H1 (cell line): Measurements from ENCODE around the gene TIMD4. TPM values are rescaled to one million over a fixed set of nuclear protein-coding genes. Genes with fewer than 3 reads are reported as not detected.

Experiments used
- CTCF ChIA-PET: fragments of 300-600 bp; sonication (Branson Sonifier 250); formaldehyde crosslinking; loops from one replicate; lab custom pipeline; 2021; ENCODE audit not compliant: partially characterized antibody; lab: Charles Lee
- POLR2A ChIA-PET: fragments of 300-600 bp; sonication (Branson Sonifier 250); formaldehyde crosslinking; loops from one replicate; lab custom pipeline; 2021; ENCODE audit warnings: inconsistent platforms; ENCODE audit not compliant: partially characterized antibody; lab: Charles Lee
- DNase-seq, 2 experiments: peaks; one replicate each; pipeline versions ENCODE4 v3.0.0 to v3.0.0-alpha.2; 2010 to 2022; ENCODE audit warnings: low spot score in 2 of 2, low read depth in 1 of 2, mixed read lengths in 1 of 2
- FAIRE-seq: peaks from 2 replicates; lab custom pipeline; 2011; peaks lifted over from hg19 to GRCh38; lab: Jason Lieb, UNC
- H2AFZ ChIP-seq: 2 replicates; pipeline ENCODE4 v1.8.1; 2012; ENCODE audit warnings: low read length, inconsistent platforms
- H2AK5ac ChIP-seq: 2 replicates; pipeline ENCODE4 v1.6.1; 2013; ENCODE audit warnings: low read depth, low read length
- H2BK120ac ChIP-seq: replicated peaks from 2 replicates; pipeline ENCODE3; 2013; ENCODE audit warnings: low read depth, low read length, inconsistent platforms
- H2BK12ac ChIP-seq: 2 replicates; pipeline ENCODE4 v1.6.1; 2013; ENCODE audit warnings: low read depth, low read length
- H2BK15ac ChIP-seq: 2 replicates; pipeline ENCODE4 v1.6.1; 2013; ENCODE audit warnings: low read length
- H2BK20ac ChIP-seq: 2 replicates; pipeline ENCODE4 v1.6.1; 2013; ENCODE audit warnings: low read length
- H2BK5ac ChIP-seq: 2 replicates; pipeline ENCODE4 v1.6.1; 2013; ENCODE audit warnings: low read depth, low read length
- H3K14ac ChIP-seq: 2 replicates; pipeline ENCODE4 v1.6.1; 2013; ENCODE audit warnings: inconsistent platforms; ENCODE audit not compliant: insufficient read length
- H3K18ac ChIP-seq: 2 replicates; pipeline ENCODE4 v1.6.1; 2013; ENCODE audit warnings: low read length; ENCODE audit errors: extremely low read depth
- H3K23ac ChIP-seq: 2 replicates; pipeline ENCODE4 v1.6.1; 2013; ENCODE audit warnings: inconsistent platforms; ENCODE audit not compliant: insufficient read length
- H3K23me2 ChIP-seq: 2 replicates; pipeline ENCODE4 v1.6.1; 2013; ENCODE audit warnings: low read depth, low read length
- H3K27ac ChIP-seq: 2 replicates; pipeline ENCODE4 v1.6.1; 2011; ENCODE audit warnings: low read depth, low read length, inconsistent platforms
- H3K27me3 ChIP-seq, 4 experiments: replicated peaks in 1 of 4; 1 replicate in 1 of 4; 2 replicates in 3 of 4; pipeline versions ENCODE4 v1.6.1 to v1.8.1; 2011 to 2013; ENCODE audit warnings: low read length in 3 of 4, mild to moderate bottlenecking in 3 of 4, inconsistent platforms in 2 of 4, mixed read lengths in 2 of 4, moderate library complexity in 1 of 4; ENCODE audit not compliant: control insufficient read depth in 3 of 4, insufficient read depth in 3 of 4; ENCODE audit errors: extremely low read depth in 1 of 4
- H3K36me3 ChIP-seq, 4 experiments: 2 replicates each; pipeline versions ENCODE4 v1.6.1 to v1.8.1; 2011 to 2013; ENCODE audit warnings: mild to moderate bottlenecking in 4 of 4, low read length in 3 of 4, moderate library complexity in 2 of 4, control low read depth in 1 of 4, inconsistent platforms in 1 of 4; ENCODE audit not compliant: insufficient read depth in 4 of 4, control insufficient read depth in 2 of 4
- H3K4ac ChIP-seq: replicated peaks from 2 replicates; pipeline ENCODE3; 2013; ENCODE audit warnings: low read length, low read depth, mixed read lengths, inconsistent platforms; ENCODE audit not compliant: insufficient read length
- H3K4me1 ChIP-seq, 4 experiments: replicated peaks in 1 of 4; 1 replicate in 1 of 4; 2 replicates in 3 of 4; pipeline versions ENCODE4 v1.6.1 to v1.8.1; 2011 to 2013; ENCODE audit warnings: low read length in 3 of 4, inconsistent platforms in 2 of 4, mixed read lengths in 1 of 4; ENCODE audit not compliant: insufficient read depth in 4 of 4, control insufficient read depth in 3 of 4
- H3K4me2 ChIP-seq, 2 experiments: 2 replicates each; pipeline versions ENCODE4 v1.6.1 to v1.8.1; 2011 to 2013; ENCODE audit warnings: low read depth in 2 of 2, low read length in 2 of 2, control low read depth in 1 of 2, inconsistent platforms in 1 of 2, mild to moderate bottlenecking in 1 of 2; ENCODE audit not compliant: insufficient read depth in 1 of 2
- H3K4me3 ChIP-seq, 4 experiments: fragments of 200-600, 300-600 bp in 1 of 4; sonication (generic), shearing (Covaris generic), sonication (Bioruptor Twin) in 1 of 4; 2 replicates each; pipeline versions ENCODE4 v1.5.1 to v1.8.1; 2011 to 2016; ENCODE audit warnings: low read length in 4 of 4, low read depth in 3 of 4, control low read depth in 2 of 4, inconsistent platforms in 2 of 4, mild to moderate bottlenecking in 2 of 4, mixed read lengths in 1 of 4, moderate library complexity in 1 of 4; ENCODE audit not compliant: insufficient read depth in 2 of 4; ENCODE audit errors: extremely low read depth in 1 of 4
- H3K56ac ChIP-seq: replicated peaks from 2 replicates; pipeline ENCODE3; 2013; ENCODE audit warnings: low read depth, mild to moderate bottlenecking, mixed read lengths, low read length, inconsistent platforms; ENCODE audit not compliant: insufficient read length
- H3K79me1 ChIP-seq: 2 replicates; pipeline ENCODE4 v1.6.1; 2013; ENCODE audit warnings: low read depth, low read length, control low read depth
- H3K79me2 ChIP-seq, 2 experiments: 2 replicates each; pipeline versions ENCODE4 v1.6.1 to v1.8.1; 2012 to 2013; ENCODE audit warnings: low read length in 2 of 2, mild to moderate bottlenecking in 2 of 2, inconsistent platforms in 1 of 2; ENCODE audit not compliant: insufficient read depth in 2 of 2, control insufficient read depth in 1 of 2
- H3K9ac ChIP-seq, 4 experiments: replicated peaks in 1 of 4; 1 replicate in 1 of 4; 2 replicates in 3 of 4; pipeline versions ENCODE4 v1.6.1 to v1.8.1; 2011 to 2013; ENCODE audit warnings: low read depth in 3 of 4, low read length in 3 of 4, control low read depth in 2 of 4, mild to moderate bottlenecking in 2 of 4, moderate library complexity in 2 of 4, inconsistent platforms in 1 of 4; ENCODE audit errors: extremely low read depth in 1 of 4
- H3K9me3 ChIP-seq, 2 experiments: 2 replicates each; pipeline versions ENCODE4 v1.6.1 to v1.8.1; 2012 to 2013; ENCODE audit warnings: mild to moderate bottlenecking in 2 of 2, moderate library complexity in 2 of 2, control low read depth in 1 of 2, inconsistent platforms in 1 of 2, low read depth in 1 of 2, low read length in 1 of 2, mixed read lengths in 1 of 2; ENCODE audit not compliant: insufficient read depth in 2 of 2
- H4K20me1 ChIP-seq, 2 experiments: replicated peaks in 1 of 2; 2 replicates each; pipeline versions ENCODE3 to v1.8.1; 2011 to 2013; ENCODE audit warnings: inconsistent platforms in 2 of 2, low read length in 2 of 2, mild to moderate bottlenecking in 1 of 2; ENCODE audit not compliant: insufficient read depth in 2 of 2, control insufficient read depth in 1 of 2
- H4K5ac ChIP-seq: 2 replicates; pipeline ENCODE4 v1.6.1; 2013; ENCODE audit warnings: low read length, low read depth, mixed read lengths, inconsistent platforms; ENCODE audit not compliant: insufficient read length
- H4K8ac ChIP-seq: 2 replicates; pipeline ENCODE4 v1.8.0; 2013; ENCODE audit warnings: mild to moderate bottlenecking, moderate library complexity, low read length, inconsistent platforms; ENCODE audit not compliant: insufficient read depth; ENCODE audit errors: extremely low read depth
- H4K91ac ChIP-seq: replicated peaks from 2 replicates; pipeline ENCODE3; 2013; ENCODE audit warnings: low read length, mixed read lengths, inconsistent platforms; ENCODE audit not compliant: insufficient read length
- CEBPB ChIP-seq: IDR thresholded peaks from 2 replicates; pipeline ENCODE4 v1.6.1; 2012; ENCODE audit warnings: low read depth, low read length
- EGR1 ChIP-seq: IDR thresholded peaks from 2 replicates; pipeline ENCODE4 v1.6.1; 2011; ENCODE audit warnings: low read depth, low read length, borderline replicate concordance
- EZH2 ChIP-seq: fragments of 200-600 bp; sonication (generic); IDR thresholded peaks from 2 replicates; pipeline ENCODE4 v1.7.1; 2012; ENCODE audit warnings: low read depth, mild to moderate bottlenecking, moderate library complexity, low read length, inconsistent platforms; ENCODE audit not compliant: severe bottlenecking
- FOSL1 ChIP-seq: IDR thresholded peaks from 2 replicates; pipeline ENCODE4 v1.6.1; 2011; ENCODE audit warnings: mild to moderate bottlenecking, low read depth, low read length, moderate library complexity; ENCODE audit not compliant: insufficient read depth
- POLR2A ChIP-seq, 2 experiments: IDR thresholded peaks; 1 replicate in 1 of 2; 2 replicates in 1 of 2; pipeline ENCODE4 v1.6.1; 2011; ENCODE audit warnings: low read depth in 2 of 2, low read length in 2 of 2, mild to moderate bottlenecking in 2 of 2; ENCODE audit errors: control extremely low read depth in 1 of 2
- RFX5 ChIP-seq: IDR thresholded peaks from 2 replicates; pipeline ENCODE4 v1.6.1; 2011; ENCODE audit warnings: low read depth, low read length, improper control_type of control experiment, borderline replicate concordance
- SIN3A ChIP-seq, 2 experiments: IDR thresholded peaks in 1 of 2; conservative IDR thresholded peaks in 1 of 2; 2 replicates each; pipeline ENCODE4 v1.6.1; 2011 to 2012; ENCODE audit warnings: low read length in 2 of 2, improper control_type of control experiment in 1 of 2, low read depth in 1 of 2, mild to moderate bottlenecking in 1 of 2
- SP1 ChIP-seq: IDR thresholded peaks from 2 replicates; pipeline ENCODE4 v1.6.1; 2011; ENCODE audit warnings: low read depth, low read length
- TEAD4 ChIP-seq: IDR thresholded peaks from 2 replicates; pipeline ENCODE4 v1.6.1; 2012; ENCODE audit warnings: low read depth, low read length, inconsistent platforms, mixed read lengths
- ZNF274 ChIP-seq: IDR thresholded peaks from 2 replicates; pipeline ENCODE4 v1.7.0; 2012; ENCODE audit warnings: low read length, borderline replicate concordance; ENCODE audit errors: extremely low read depth
- WGBS, 2 experiments: shearing (Covaris generic) in 1 of 2; methylation state at CpG; one replicate each; pipeline versions ENCODE4 v1.1.6 to v1.1.7; 2013 to 2015; ENCODE audit warnings: low lambda C conversion rate in 2 of 2, mixed read lengths in 2 of 2, inconsistent platforms in 1 of 2, low coverage in 1 of 2, missing lambda C conversion rate in 1 of 2; ENCODE audit not compliant: insufficient replicate concordance in 2 of 2, insufficient coverage in 1 of 2, insufficient read length in 1 of 2; ENCODE audit errors: extremely low coverage in 1 of 2, missing lambda C conversion rate in 1 of 2; 5-methylcytosine and 5-hydroxymethylcytosine counted together
- polyA plus RNA-seq, 7 experiments: library from polyadenylated mRNA; depleted of rRNA in 3 of 7; stranded (reverse) in 5 of 7; unstranded in 2 of 7; fragments of >200 nt in 5 of 7; fragments of 200-250 nt in 2 of 7; gene quantifications; 1 replicate in 5 of 7; 2 replicates in 1 of 7; 4 replicates in 1 of 7; pipeline versions ENCODE4 v1.2.1 to v1.2.3, GENCODE V29; 2011 to 2013; ENCODE audit warnings: missing spikeins in 2 of 7, mixed read lengths in 2 of 7
- total RNA-seq: library from RNA; stranded (reverse); fragmentation: NEBNext Ultra II Directional; extraction: Animal tissue kit (Norgen Biotek cat#: 25700); gene quantifications from 2 replicates; pipeline ENCODE4 v1.2.1, GENCODE V29; 2021

Gene TIMD4
- total and polyA plus RNA-seq, 2 of the 8 experiments (the other 6 are each of a cell fraction or from before 2014, with no cell fraction given): not detected

- no peak overlapping the region for H2BK120ac ChIP-seq
- no peak overlapping the region for H3K4me2 ChIP-seq
- H3K36me3 ChIP-seq: no peaks in the 10 kb centered on the region
- no peak overlapping the region for H2AK5ac ChIP-seq
- no peaks in the 10 kb centered on the region for H3K9me3 ChIP-seq
- CTCF ChIA-PET: no interaction called here
- no peaks in the 10 kb centered on the region for H3K23me2 ChIP-seq
- H3K27ac ChIP-seq: no peak overlapping the region
- H3K9ac ChIP-seq: no peak overlapping the region
- no peaks in the 10 kb centered on the region for H3K79me1 ChIP-seq
- H3K4me3 ChIP-seq: no peak overlapping the region
- H3K4ac ChIP-seq: no peak overlapping the region
- H3K23ac ChIP-seq: no peak overlapping the region
- WGBS, 2 experiments: 83% methylated on average over 6 of the region's 6 CpGs; no CpG with 5 or more reads in 1 of the 2 experiments
- no peaks in the 10 kb centered on the region for H3K79me2 ChIP-seq
- no peak for DNase-seq
- H2BK5ac ChIP-seq: no peak overlapping the region
- H3K27me3 ChIP-seq: peaks cover 0 to 4% (median 1%) of the 10 kb centered on the region in 4 experiments; a peak in 3 of 7 replicates
- H4K20me1 ChIP-seq: no peaks in the 10 kb centered on the region
- no peak overlapping the region for H3K18ac ChIP-seq
- H3K56ac ChIP-seq: no peak overlapping the region
- H2BK12ac ChIP-seq: no peak overlapping the region
- H2AFZ ChIP-seq: no peak overlapping the region
- POLR2A ChIA-PET: no interaction called here
- H3K14ac ChIP-seq: no peak overlapping the region
- no peak overlapping the region for H4K8ac ChIP-seq
- H2BK15ac ChIP-seq: no peak overlapping the region
- H4K5ac ChIP-seq: no peak overlapping the region
- H4K91ac ChIP-seq: no peak overlapping the region
- TF ChIP-seq ZNF274: no peak
- TF ChIP-seq POLR2A (IDR thresholded peaks at IDR 0.05; ENCODE audit: control extremely low read depth in 1 of 2, low read depth in 2 of 2, low read length in 2 of 2): no peak
- no peak for TF ChIP-seq RFX5
- no peak for TF ChIP-seq SP1
- no peak for TF ChIP-seq CEBPB
- no peak for TF ChIP-seq SIN3A (conservative IDR thresholded peaks at IDR 0.05 in 1 of 2, IDR thresholded peaks at IDR 0.05 in 1 of 2; ENCODE audit: low read depth in 1 of 2, low read length in 2 of 2)
- no peak for TF ChIP-seq FOSL1
- TF ChIP-seq EGR1: no peak
- no peak for TF ChIP-seq EZH2
- TF ChIP-seq TEAD4: no peak
- TF ChIP-seq, all 59 proteins: peak for 0
- Histone ChIP-seq H3K4me1 (peaks cover 0 to 2% (median 0%) of the 10 kb centered on the region in 4 experiments; a peak in 1 of 7 replicates), H2BK20ac (no peak overlapping the region)
- FAIRE-seq: no peak
These were observed 55.4 kb downstream of the TIMD4 start for GRCh38 chr5:156907667-156908066.
